HG02588 (cell line): ENCODE results near the gene PNPLA2.
A peak's percentile ranks its signal among the peaks of the same experiment; 100 is the strongest.

ENCODE experiments used
- ATAC-seq: cut with Tn5 transposase; IDR thresholded peaks from one replicate; pipeline ENCODE4 v1.9.1; 2021; ENCODE audit warnings: mild to moderate bottlenecking, moderate library complexity; ENCODE audit not compliant: unreplicated experiment

The PNPLA2 gene

GRCh38 chr11:818396-819128 is at the start of gene PNPLA2:
Gene PNPLA2 (plus strand): TSS chr11:818914. CDS start chr11:819719, 805 bp downstream.
- no peak for ATAC-seq

GRCh38 chr11:769887-770641 is 48.6 kb upstream of the PNPLA2 start:
- ATAC-seq: no peak

DNA sequence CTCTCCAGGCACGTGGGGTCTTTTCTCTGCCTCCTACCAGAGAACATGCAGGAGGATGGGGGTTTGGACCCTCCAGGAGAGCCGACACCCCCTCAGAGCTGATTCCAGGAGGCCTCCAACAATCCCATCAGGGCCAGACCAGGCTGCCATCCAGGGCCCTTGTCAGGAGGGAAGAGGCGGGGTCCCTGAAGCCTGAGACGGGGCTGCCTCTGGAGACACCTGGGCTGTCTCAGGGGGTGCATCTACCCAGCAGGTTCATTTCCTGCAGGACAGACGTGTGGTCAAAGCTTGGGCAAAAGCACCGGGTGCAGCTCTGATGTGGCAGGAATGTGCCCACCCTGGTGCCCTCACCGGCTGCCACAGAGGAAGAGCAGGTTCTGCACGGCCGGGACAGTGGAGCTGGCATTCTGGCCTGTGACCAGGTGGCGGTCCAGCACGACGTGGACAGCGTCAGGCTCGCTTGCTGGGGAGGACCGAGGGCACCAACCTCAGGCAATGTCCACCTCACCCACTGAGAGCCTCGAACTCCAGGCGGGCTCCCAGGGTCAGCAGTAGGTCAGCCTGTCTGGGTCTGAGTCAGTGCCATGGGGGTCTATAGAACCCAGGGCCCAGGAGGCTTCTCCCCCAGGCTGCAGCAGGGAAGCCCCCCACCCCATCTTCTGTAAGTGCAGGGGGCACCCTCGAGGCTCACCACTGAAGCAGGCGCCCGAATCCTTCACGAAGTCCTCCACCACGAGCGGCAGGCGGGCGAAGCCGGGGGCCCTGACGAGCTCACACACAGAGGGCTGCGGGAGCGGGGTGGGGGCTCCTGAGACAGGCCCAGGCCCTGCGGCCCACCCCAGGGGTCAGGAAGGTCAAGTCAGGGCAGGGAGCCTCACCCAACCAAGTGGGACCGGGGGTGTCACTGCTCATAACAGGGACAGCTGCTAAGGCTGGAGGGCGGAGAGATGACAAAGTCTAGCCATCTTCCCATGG is 47.8 kb upstream of the PNPLA2 start:
- ATAC-seq: no peak

DNA sequence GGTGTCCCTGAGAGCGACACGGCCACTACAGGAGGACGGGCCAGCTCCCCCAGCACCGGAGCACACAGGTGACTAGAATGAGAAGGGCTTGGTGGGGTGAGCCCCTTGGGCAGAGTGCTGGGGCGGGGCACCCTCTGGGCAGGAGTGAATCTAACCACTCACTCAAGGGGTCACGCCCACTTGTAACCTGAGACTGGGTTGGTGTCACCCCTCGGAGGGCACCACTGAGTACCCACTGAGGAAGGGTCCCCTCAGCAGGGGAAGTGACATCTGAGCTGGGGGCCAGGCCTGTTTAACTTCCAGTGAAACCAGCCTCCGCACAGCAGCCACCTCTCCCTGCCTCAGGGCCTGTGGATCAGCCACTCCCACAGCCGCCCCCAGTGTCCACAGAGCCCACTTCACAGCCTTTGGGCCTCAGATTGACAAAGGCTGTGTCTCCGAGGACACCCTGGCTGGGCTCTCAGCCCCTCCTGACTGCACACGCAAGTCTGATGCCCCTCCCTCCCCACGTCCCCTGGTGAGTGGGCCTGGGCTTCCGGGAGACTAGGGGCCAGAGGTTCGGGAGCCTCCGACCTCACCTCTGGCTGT is 47.0 kb upstream of the PNPLA2 start:
- ATAC-seq: no peak

GRCh38 chr11:772429-773390 is 46.0 kb upstream of the PNPLA2 start:
- no peak for ATAC-seq

- no peak for ATAC-seq
These were observed 45.3 kb upstream of the PNPLA2 start for GRCh38 chr11:773425-773824.

DNA sequence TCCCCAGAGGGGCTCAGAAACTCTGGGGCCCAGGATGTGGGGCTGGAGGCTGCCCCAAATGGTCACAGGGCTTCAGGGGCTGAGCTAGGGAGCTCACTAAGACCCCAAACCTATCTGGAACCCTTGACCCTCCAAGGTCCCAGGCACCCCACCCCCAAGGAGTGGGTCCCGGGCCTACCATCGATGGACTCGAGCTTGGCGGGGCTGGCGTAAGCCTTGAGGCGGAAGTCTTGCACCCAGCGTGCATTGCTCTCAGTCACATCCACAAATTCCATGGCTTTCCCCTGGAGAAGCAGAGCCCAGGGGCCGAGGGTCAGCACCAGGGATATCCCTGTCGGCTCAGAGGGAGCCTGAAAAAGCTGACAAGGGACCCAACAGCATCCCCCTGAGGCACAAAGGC is 44.9 kb upstream of the PNPLA2 start:
- ATAC-seq: no peak

DNA sequence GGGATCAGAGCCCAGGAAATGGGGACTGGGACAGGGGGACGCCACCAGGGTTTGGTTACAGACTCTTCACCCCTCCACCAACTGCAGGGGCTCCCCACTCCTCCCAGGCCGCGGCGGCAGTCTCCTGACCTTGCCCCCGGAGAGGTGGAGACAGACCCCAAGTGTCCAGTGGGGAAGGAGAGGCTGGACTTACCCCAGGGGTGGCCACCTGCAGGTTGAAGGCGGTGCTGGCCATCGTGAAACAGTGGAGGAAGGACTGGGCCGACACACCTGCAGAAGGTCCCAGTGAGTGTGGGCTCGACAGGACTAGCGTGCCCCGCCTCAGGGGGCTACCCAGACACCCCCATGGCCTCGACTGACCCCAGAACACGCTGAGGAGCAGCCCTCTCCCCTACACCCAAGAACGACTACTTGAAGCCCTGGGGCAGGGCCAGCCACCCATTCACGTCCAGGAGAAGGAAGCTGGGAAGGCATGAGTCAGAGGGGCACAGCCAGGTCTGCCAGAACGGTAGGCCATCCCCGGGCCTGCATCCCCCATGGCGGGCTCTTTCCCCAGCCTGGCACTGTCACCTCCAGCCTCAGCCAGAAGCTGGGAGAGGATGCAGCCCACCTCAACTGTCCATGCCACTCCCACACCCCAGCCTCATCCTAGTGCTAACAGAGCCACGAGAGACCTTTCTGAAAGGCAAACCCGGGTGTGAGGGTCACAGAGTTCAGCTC is 43.7 kb upstream of the PNPLA2 start:
- ATAC-seq: no peak

- no peak for ATAC-seq
These were observed 42.5 kb upstream of the PNPLA2 start for GRCh38 chr11:776263-776560.

DNA sequence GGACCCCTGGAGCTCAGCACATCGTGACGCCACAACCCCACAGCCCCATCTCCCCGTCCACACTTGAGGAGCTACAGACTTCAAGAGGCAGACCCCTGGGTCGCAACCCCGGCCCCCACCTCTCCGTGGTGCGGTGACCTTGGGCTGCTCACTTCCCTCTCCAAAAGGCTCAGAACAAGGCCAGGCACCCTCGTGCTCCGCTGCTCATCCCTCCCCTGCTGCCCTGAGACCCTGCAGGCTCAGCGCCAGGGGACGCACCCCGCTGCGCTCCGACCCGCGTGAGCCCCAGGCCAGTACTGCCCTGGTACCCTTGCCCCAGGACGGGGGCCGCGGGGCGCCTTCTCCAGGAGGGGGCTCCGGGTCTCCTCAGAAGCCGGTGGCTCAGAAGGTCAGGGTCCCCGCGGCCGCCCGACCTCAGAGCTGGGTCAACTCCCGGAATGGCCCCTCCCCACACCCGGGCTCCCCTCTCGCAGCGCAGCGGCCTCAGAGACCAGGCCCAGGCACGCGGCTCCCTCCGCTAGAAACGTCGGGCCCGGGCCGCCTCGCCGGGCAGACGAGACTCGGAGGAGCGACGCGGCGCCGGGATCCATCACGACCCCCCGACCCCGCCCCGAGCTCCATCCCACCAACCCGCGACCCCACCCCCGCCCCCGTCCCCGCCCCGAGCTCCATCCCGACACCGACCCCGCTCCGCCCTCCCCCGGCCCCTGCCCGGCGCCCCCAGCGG is 42.0 kb upstream of the PNPLA2 start:
- peak; percentile 18 for ATAC-seq

GRCh38 chr11:777288-778255 is 41.1 kb upstream of the PNPLA2 start, which contains the start of gene GATD1:
Gene GATD1 (minus strand): TSS chr11:777487. CDS start chr11:777462, 25 bp downstream.
- ATAC-seq: peak; percentile 65

DNA sequence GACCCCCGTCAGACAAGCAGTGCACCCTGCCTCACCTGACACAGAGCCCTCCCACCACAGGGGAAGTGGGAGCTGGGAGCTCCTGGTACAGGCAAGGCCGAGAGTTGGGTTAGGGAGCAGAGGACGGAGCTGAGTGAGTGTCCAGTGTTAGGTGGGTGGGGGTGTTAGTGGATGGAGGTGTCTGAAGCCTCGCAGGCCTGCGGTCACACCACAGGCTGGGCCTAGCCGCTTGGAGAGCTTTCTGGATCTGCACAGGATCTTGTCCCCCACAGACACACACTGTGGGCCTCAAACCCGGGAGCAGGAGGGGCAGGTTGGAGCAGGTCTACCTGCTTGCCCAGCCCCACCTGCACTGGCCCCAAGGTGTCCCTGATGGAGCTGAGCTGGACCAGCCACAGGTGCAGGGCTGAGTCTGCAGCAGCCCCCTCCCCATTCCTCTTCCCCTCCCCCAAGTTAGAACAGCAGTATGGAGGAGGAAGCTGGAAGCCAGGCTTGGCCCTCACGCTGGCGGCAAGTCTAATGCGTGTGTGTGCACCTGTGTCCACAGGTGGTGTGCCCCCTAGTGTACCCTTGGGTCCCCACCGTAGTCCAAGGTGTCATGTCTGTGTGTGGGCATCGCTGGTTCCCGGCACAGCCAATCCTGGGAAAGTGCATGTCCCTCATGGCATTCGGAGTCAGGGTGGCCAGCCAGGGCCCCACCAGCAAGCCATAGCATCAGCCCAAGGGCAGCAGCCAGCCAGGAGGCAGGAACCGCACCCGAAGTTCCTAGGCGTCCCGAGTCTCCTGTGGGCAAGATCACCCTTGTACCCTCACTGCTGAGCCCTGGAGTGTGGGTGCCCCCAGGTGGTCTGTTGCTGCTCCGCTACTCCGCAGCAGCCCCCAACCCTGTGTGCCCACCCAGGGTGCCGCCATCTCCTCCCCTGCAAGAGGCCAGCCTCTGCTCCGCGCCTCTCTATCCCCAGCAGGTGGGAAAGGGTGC is 39.4 kb upstream of the PNPLA2 start:
- ATAC-seq: no peak

- no peak for ATAC-seq
These were observed 38.7 kb upstream of the PNPLA2 start for GRCh38 chr11:779955-780532.

DNA sequence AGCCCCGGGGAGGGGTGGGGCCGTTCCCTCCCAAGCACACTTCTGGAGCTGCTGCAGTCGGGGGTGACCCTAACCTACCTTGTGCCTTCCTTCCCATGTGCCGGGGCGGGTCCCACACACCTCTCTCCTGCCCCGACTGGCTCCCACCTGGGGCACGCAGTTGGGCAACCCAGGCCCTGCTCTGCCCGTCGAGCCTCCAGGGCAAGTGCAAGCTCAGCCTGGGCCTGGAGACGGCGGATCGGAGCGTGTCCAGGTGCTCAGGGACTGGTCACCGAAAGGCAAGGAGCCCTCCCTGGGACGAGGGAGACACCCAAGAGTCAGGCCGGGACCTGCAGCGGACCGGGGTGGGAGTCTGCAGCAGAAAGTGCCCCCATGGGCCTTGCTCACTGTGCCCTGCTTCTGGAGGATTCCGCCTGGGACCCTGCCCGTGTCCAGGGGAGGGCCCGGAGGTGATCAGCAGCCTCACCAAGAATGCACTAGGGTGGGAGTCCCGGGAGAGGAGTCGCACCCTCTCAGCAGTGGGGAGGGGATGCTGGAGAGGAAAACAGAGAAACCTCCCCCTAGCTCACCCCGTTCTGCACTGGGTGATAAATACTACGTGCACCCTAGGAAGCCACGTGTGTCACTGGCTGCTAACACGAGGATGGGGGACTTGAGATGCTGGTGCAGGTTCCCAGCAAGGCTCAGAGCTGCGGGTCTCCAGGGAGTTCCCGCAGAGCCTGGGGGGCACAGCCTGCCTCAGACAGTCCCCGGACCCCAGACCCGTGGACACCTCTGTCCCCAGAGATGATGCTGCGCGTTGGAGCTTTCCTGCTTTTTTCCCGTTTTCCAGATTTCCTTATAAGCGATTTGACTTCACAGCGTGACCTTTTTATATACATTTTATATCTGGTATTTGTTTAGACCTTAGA is 36.2 kb upstream of the PNPLA2 start:
- ATAC-seq: no peak

- no peak for ATAC-seq
These were observed 35.1 kb upstream of the PNPLA2 start for GRCh38 chr11:783581-784015.
